ENCODE results near the gene ASAP2. TPM values are rescaled to one million over a fixed set of nuclear protein-coding genes. Genes with fewer than 3 reads are reported as not detected.

The ASAP2 gene
- total RNA-seq, 2 experiments from 2014 or later: 0.27 TPM; not detected in 1

- H4K20me1 ChIP-seq (ENCODE audit: insufficient read depth, low read length): no peaks in the 10 kb centered on the region
- no peaks in the 10 kb centered on the region for H3K4me1 ChIP-seq (ENCODE audit: insufficient read depth, low read length, poor library complexity, severe bottlenecking)
- no peaks in the 10 kb centered on the region for H3K9me3 ChIP-seq (ENCODE audit: low read length)
- H3K79me2 ChIP-seq (ENCODE audit: insufficient read depth, low read depth, low read length): no peaks in the 10 kb centered on the region
- H3K4me2 ChIP-seq (ENCODE audit: low read length): no peak overlapping the region
- no peaks in the 10 kb centered on the region for H3K36me3 ChIP-seq (ENCODE audit: insufficient read depth, low read length)
- ChIA-PET POLR2A (no interaction called here), CTCF (ENCODE audit: unreplicated experiment) (no interaction called here)
- intact Hi-C loops (cut with micrococcal nuclease; ENCODE audit: unreplicated experiment): no loop called here
- H3K4me3 ChIP-seq (ENCODE audit: low read depth, low read length, poor library complexity, severe bottlenecking): no peak overlapping the region
- H3K9me2 ChIP-seq (ENCODE audit: insufficient read depth, low read length): no peaks in the 10 kb centered on the region
- TF ChIP-seq EZH2phosphoT487 (IDR thresholded peaks at IDR 0.05; ENCODE audit: borderline replicate concordance, low read depth, low read length): no peak
- TF ChIP-seq CTCF (conservative IDR thresholded peaks at IDR 0.05; ENCODE audit: low read length): no peak
- no peak for DNase-seq (ENCODE audit: low spot score)
- no peak overlapping the region for H2AFZ ChIP-seq (ENCODE audit: low read length)
- H3K27ac ChIP-seq (ENCODE audit: low read depth, low read length, poor library complexity, severe bottlenecking): no peak overlapping the region
- BruUV-seq (replicated peaks): no TSS peak
These were observed 75.8 kb downstream of the ASAP2 start for GRCh38 chr2:9282128-9283112.

- no peaks in the 10 kb centered on the region for H3K79me2 ChIP-seq (ENCODE audit: insufficient read depth, low read depth, low read length)
- ChIA-PET POLR2A (no interaction called here), CTCF (ENCODE audit: unreplicated experiment) (no interaction called here)
These were observed 78.1 kb downstream of the ASAP2 start for GRCh38 chr2:9284521-9285297.

More at GRCh38 chr2:9284521-9285297, 78.1 kb downstream of the ASAP2 start:
- Histone ChIP-seq H3K9me3 (ENCODE audit: low read length) (no peaks in the 10 kb centered on the region), H3K9me2 (ENCODE audit: insufficient read depth, low read length) (no peaks in the 10 kb centered on the region), H2AFZ (ENCODE audit: low read length) (no peak overlapping the region), H3K4me1 (ENCODE audit: insufficient read depth, low read length, poor library complexity, severe bottlenecking) (no peaks in the 10 kb centered on the region), H4K20me1 (ENCODE audit: insufficient read depth, low read length) (no peaks in the 10 kb centered on the region), H3K4me2 (ENCODE audit: low read length) (no peak overlapping the region), H3K4me3 (ENCODE audit: low read depth, low read length, poor library complexity, severe bottlenecking) (no peak overlapping the region), H3K36me3 (ENCODE audit: insufficient read depth, low read length) (no peaks in the 10 kb centered on the region), H3K27ac (ENCODE audit: low read depth, low read length, poor library complexity, severe bottlenecking) (no peak overlapping the region)
- no peak for DNase-seq (ENCODE audit: low spot score)
- intact Hi-C loops (cut with micrococcal nuclease; ENCODE audit: unreplicated experiment): no loop called here
- no TSS peak for BruUV-seq (replicated peaks)
- no peak for TF ChIP-seq EZH2phosphoT487 (IDR thresholded peaks at IDR 0.05; ENCODE audit: borderline replicate concordance, low read depth, low read length)
- TF ChIP-seq CTCF (conservative IDR thresholded peaks at IDR 0.05; ENCODE audit: low read length): no peak
